Neural cell (in vitro differentiated cells): ENCODE data around the gene KIAA1958. TPM values are rescaled to one million over a fixed set of nuclear protein-coding genes. Genes with fewer than 3 reads are reported as not detected.
"Not testable (repeated sequence)": the region's sequence is repeated elsewhere in the genome, so short reads cannot be mapped to it uniquely, and the experiment has no call there.

Source experiments
- H2AFZ ChIP-seq: fragments of 200-600, 300-800 bp; sonication (generic), shearing (Covaris generic); 2 replicates; pipeline ENCODE4 v1.6.0; 2014; ENCODE audit warnings: low read depth, mild to moderate bottlenecking, antibody characterized with exemption, low read length, moderate library complexity
- H3F3A ChIP-seq: fragments of 200-600 bp; shearing (Covaris generic); 2 replicates; pipeline ENCODE4 v1.6.1; 2016; ENCODE audit warnings: mild to moderate bottlenecking, moderate library complexity, mixed read lengths, antibody characterized with exemption, low read length; ENCODE audit not compliant: insufficient read depth, poor library complexity, severe bottlenecking
- H3K27ac ChIP-seq: fragments of 200-600, 300-800 bp; sonication (generic), shearing (Covaris generic); 2 replicates; pipeline ENCODE4 v1.5.1; 2014; ENCODE audit warnings: mild to moderate bottlenecking, low read length, moderate library complexity
- H3K27me3 ChIP-seq: fragments of 300-800, 200-600 bp; sonication (generic), shearing (Covaris generic); 2 replicates; pipeline ENCODE4 v1.6.0; 2014; ENCODE audit warnings: mild to moderate bottlenecking, low read depth, low read length, moderate library complexity; ENCODE audit not compliant: insufficient read depth
- H3K36me3 ChIP-seq: fragments of 300-800, 200-600 bp; sonication (generic), shearing (Covaris generic); 2 replicates; pipeline ENCODE4 v1.5.1; 2014; ENCODE audit warnings: mild to moderate bottlenecking, antibody characterized with exemption, low read length, moderate library complexity; ENCODE audit not compliant: insufficient read depth
- H3K4me2 ChIP-seq: fragments of 300-800, 200-600 bp; sonication (generic), shearing (Covaris generic); 2 replicates; pipeline ENCODE4 v1.6.0; 2014; ENCODE audit warnings: mild to moderate bottlenecking, low read length
- H3K4me3 ChIP-seq: fragments of 300-800, 200-600 bp; sonication (generic), shearing (Covaris generic); 2 replicates; pipeline ENCODE4 v1.5.1; 2014; ENCODE audit warnings: mild to moderate bottlenecking, low read length, moderate library complexity
- H3K79me2 ChIP-seq: fragments of 200-600 bp; shearing (Covaris generic); replicated peaks from 2 replicates; pipeline ENCODE4 v1.6.0; 2014; ENCODE audit warnings: mild to moderate bottlenecking, low read length, moderate library complexity; ENCODE audit not compliant: insufficient read depth
- H3K9ac ChIP-seq: fragments of 300-800, 200-600 bp; sonication (generic), shearing (Covaris generic); 2 replicates; pipeline ENCODE4 v1.6.1; 2016; ENCODE audit warnings: mild to moderate bottlenecking, low read length, mixed read lengths
- H3K9me2 ChIP-seq: fragments of 200-600 bp; shearing (Covaris generic); 2 replicates; pipeline ENCODE4 v1.6.1; 2016; ENCODE audit warnings: mild to moderate bottlenecking, low read length, mixed read lengths; ENCODE audit not compliant: insufficient read depth
- H3K9me3 ChIP-seq: fragments of 200-600, 300-800 bp; sonication (generic), shearing (Covaris generic); 2 replicates; pipeline ENCODE4 v1.6.1; 2016; ENCODE audit warnings: mild to moderate bottlenecking, mixed run types, low read length, moderate library complexity, mixed read lengths
- H4K20me1 ChIP-seq: fragments of 200-600 bp; shearing (Covaris generic); 2 replicates; pipeline ENCODE4 v1.6.1; 2016; ENCODE audit warnings: mild to moderate bottlenecking, mixed run types; ENCODE audit not compliant: insufficient read depth
- CTCF ChIP-seq: fragments of 450-650 bp; IDR thresholded peaks from 2 replicates; pipeline ENCODE4 v1.5.1; 2014; ENCODE audit warnings: antibody characterized with exemption, mild to moderate bottlenecking, moderate library complexity; ENCODE audit not compliant: poor library complexity, severe bottlenecking
- EP300 ChIP-seq: fragments of 450-650 bp; conservative IDR thresholded peaks from 2 replicates; pipeline ENCODE4 v1.6.1; 2014; ENCODE audit warnings: antibody characterized with exemption, mild to moderate bottlenecking, moderate library complexity; ENCODE audit not compliant: poor library complexity, severe bottlenecking
- EZH2 ChIP-seq: fragments of 200-600, 300-800 bp; shearing (Covaris generic), sonication (generic); IDR thresholded peaks from 2 replicates; pipeline ENCODE4 v1.6.1; 2014; ENCODE audit warnings: antibody characterized with exemption, low read length, borderline replicate concordance, mild to moderate bottlenecking; ENCODE audit not compliant: insufficient read depth, poor library complexity, severe bottlenecking
- MXI1 ChIP-seq: fragments of 450-650 bp; conservative IDR thresholded peaks from 2 replicates; pipeline ENCODE4 v1.6.1; 2014; ENCODE audit warnings: antibody characterized with exemption, mild to moderate bottlenecking; ENCODE audit not compliant: poor library complexity, severe bottlenecking
- POLR2AphosphoS5 ChIP-seq: IDR thresholded peaks from 2 replicates; pipeline ENCODE4 v1.6.1; 2012
- RAD21 ChIP-seq: fragments of 450-650 bp; conservative IDR thresholded peaks from 2 replicates; pipeline ENCODE4 v1.6.1; 2014; ENCODE audit warnings: antibody characterized with exemption, mild to moderate bottlenecking, moderate library complexity
- REST ChIP-seq: IDR thresholded peaks from 2 replicates; pipeline ENCODE4 v1.6.1; 2012; ENCODE audit warnings: borderline replicate concordance
- SMC3 ChIP-seq: fragments of 450-650 bp; conservative IDR thresholded peaks from 2 replicates; pipeline ENCODE4 v1.6.1; 2014; ENCODE audit warnings: antibody characterized with exemption, mild to moderate bottlenecking, moderate library complexity; ENCODE audit not compliant: poor library complexity
- TAF1 ChIP-seq: IDR thresholded peaks from 2 replicates; pipeline ENCODE4 v1.6.1; 2012; ENCODE audit warnings: low read depth
- polyA plus RNA-seq: library from polyadenylated mRNA; depleted of rRNA; stranded (reverse); fragments of >200 nt; gene quantifications from 2 replicates; pipeline ENCODE4 v1.2.3, GENCODE V29; 2014

The KIAA1958 gene
- polyA plus RNA-seq, 1 donor from 2014 or later = 8.4 TPM

GRCh38 chr9:112669326-112669725, 182.7 kb downstream of the KIAA1958 start:
- TF ChIP-seq CTCF = no peak
- TF ChIP-seq SMC3 = no peak
- no peak for TF ChIP-seq REST
- TF ChIP-seq RAD21 = no peak
- no peak for TF ChIP-seq EP300
- no peak for TF ChIP-seq EZH2
- TF ChIP-seq TAF1 = no peak
- TF ChIP-seq MXI1 = no peak
- Histone ChIP-seq H3K4me3 (no peak overlapping the region), H4K20me1 (no peaks in the 10 kb centered on the region)

GRCh38 chr9:112670991-112671625, 184.5 kb downstream of the KIAA1958 start:
- H2AFZ ChIP-seq = no peak overlapping the region
- no peak overlapping the region for H3K4me3 ChIP-seq
- H3K9me2 ChIP-seq = no peaks in the 10 kb centered on the region
- no peak for TF ChIP-seq REST
- TF ChIP-seq TAF1 = no peak
- TF ChIP-seq RAD21 = no peak
- TF ChIP-seq POLR2AphosphoS5 = no peak
- TF ChIP-seq SMC3 = no peak
- TF ChIP-seq MXI1 = no peak
- TF ChIP-seq CTCF = no peak
- TF ChIP-seq EP300 = no peak
- no peak for TF ChIP-seq EZH2
- no peaks in the 10 kb centered on the region for H3K9me3 ChIP-seq
- no peaks in the 10 kb centered on the region for H3F3A ChIP-seq
- no peak overlapping the region for H3K4me2 ChIP-seq
- H3K9ac ChIP-seq = no peak overlapping the region
- no peak overlapping the region for H3K27ac ChIP-seq
- no peaks in the 10 kb centered on the region for H3K27me3 ChIP-seq
- H4K20me1 ChIP-seq = no peaks in the 10 kb centered on the region
- no peaks in the 10 kb centered on the region for H3K79me2 ChIP-seq
- no peaks in the 10 kb centered on the region for H3K36me3 ChIP-seq

More at GRCh38 chr9:112669326-112669725, 182.7 kb downstream of the KIAA1958 start:
- Histone ChIP-seq H3K36me3 (no peaks in the 10 kb centered on the region), H3K9me2 (no peaks in the 10 kb centered on the region), H3K9me3 (no peaks in the 10 kb centered on the region), H3K27me3 (no peaks in the 10 kb centered on the region), H3K27ac (no peak overlapping the region), H3K4me2 (no peak overlapping the region), H2AFZ (no peak overlapping the region), H3K9ac (no peak overlapping the region), H3F3A (no peaks in the 10 kb centered on the region), H3K79me2 (no peaks in the 10 kb centered on the region)

GRCh38 chr9:112673221-112673620, 186.6 kb downstream of the KIAA1958 start:
- H3K27me3 ChIP-seq, H3K27ac ChIP-seq, H2AFZ ChIP-seq, H3K79me2 ChIP-seq, H3K4me3 ChIP-seq, H4K20me1 ChIP-seq, H3K9me2 ChIP-seq, H3K4me2 ChIP-seq, H3K9me3 ChIP-seq, H3K36me3 ChIP-seq, H3K9ac ChIP-seq, H3F3A ChIP-seq: not testable (repeated sequence)
